GM03348 (cell line): ENCODE measurements around the gene RPL23.

Experiments
- DNase-seq: peaks from one replicate; pipeline ENCODE4 v3.0.0; 2012; ENCODE audit warnings: low spot score

Gene RPL23

GRCh38 chr17:38798614-38799500 is 54.7 kb downstream of the RPL23 start:
- DNase-seq = peak; percentile 72
